ENCODE measurements around the gene ZDHHC14.

- TF ChIP-seq CTCF (conservative IDR thresholded peaks at IDR 0.05 in 1 of 2, IDR thresholded peaks at IDR 0.05 in 1 of 2; ENCODE audit: extremely low read depth in 1 of 2, insufficient read depth in 1 of 2, low read depth in 1 of 2, low read length in 2 of 2) (no peak), EZH2 (IDR thresholded peaks at IDR 0.05; ENCODE audit: borderline replicate concordance, low read length) (no peak)
These were observed 205.1 kb downstream of the ZDHHC14 start for GRCh38 chr6:157586088-157586414.
